ENCODE data around the gene TXNDC5.

- TF ChIP-seq CTCF (conservative IDR thresholded peaks at IDR 0.05; ENCODE audit: low read length) = no peak
- no peak for TF ChIP-seq EZH2phosphoT487 (IDR thresholded peaks at IDR 0.05; ENCODE audit: borderline replicate concordance, low read depth, low read length)
Measured at GRCh38 chr6:7933794-7934193, 23.2 kb upstream of the TXNDC5 start.

Measured in OCI-LY7 (cell line).